Stimulated activated CD4-positive, alpha-beta T cell treated with anti-CD3 and anti-CD28 coated beads, TNF-alpha, amount 100 ng/mL, for 48 hours (primary cell): Measurements from ENCODE around the gene INSL4.

Experiments used
- DNase-seq, 3 donors: peaks; one replicate each; pipeline ENCODE4 v3.0.0-alpha.2; 2020; ENCODE audit warnings: low read depth in 3 of 3

INSL4 gene

GRCh38 chr9:5231212-5231611 lies at the start of gene INSL4:
Gene INSL4 (plus strand): TSS chr9:5231419. CDS start chr9:5231524, 105 bp downstream.
- no peak for DNase-seq

DNA sequence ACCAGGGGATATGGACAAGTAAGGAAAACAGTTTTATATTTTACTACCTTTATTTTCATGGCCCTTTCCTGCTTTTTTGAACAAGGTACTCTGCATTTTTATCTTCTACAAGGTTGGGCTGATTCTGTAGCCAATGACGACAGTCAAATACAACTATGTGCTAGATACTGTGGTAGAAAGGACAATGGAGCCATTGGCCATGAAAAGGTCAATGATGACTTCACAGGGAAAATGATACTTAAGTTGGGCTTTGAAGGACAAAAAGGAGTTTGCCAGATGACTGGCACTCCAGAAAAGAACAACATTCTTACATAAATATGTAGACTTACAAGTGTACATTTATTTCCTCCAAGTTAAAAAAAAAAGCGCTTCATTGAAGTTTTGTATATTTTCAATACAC lies 46.4 kb upstream of the INSL4 start:
- DNase-seq: no peak

DNA sequence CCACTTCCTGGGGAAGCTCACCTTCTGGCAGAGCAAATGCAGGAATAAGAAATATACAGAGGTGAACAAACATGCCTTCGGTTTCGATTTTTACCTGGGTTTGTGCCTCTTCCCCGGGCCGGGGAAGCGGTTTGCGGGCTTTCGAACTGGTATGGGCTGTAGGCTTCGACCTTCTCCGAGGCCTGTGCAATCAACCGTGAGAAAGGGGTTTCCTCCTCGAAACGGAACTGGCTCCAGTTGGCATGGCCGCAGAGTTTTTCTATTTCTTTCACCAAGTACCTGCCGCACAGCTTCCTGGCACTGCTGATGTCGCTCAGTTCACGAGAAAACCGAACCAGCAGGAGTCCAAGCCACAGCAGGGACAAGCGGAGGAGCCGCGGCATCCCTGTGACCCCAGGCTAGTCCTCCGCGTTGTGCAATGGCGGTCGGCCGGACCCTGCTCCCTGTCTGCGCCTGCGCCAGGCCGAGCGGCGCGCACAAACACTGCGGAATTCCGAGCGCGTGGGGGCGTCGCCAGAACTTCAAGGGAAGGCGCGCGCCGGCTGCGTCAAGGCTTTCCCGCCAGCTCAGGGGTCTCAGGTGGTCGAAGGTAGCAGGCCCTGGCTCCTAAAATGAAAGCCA lies 45.9 kb upstream of the INSL4 start, which contains the start of gene INSL6:
TSS of gene INSL6 (minus strand) at position 420 of the 621 bp plus-strand sequence. CDS start at position 383, 37 bp downstream.
- no peak for DNase-seq

GRCh38 chr9:5186416-5187169 lies 44.6 kb upstream of the INSL4 start:
- peak; percentile 17 to 34 (median 27) for DNase-seq

DNA sequence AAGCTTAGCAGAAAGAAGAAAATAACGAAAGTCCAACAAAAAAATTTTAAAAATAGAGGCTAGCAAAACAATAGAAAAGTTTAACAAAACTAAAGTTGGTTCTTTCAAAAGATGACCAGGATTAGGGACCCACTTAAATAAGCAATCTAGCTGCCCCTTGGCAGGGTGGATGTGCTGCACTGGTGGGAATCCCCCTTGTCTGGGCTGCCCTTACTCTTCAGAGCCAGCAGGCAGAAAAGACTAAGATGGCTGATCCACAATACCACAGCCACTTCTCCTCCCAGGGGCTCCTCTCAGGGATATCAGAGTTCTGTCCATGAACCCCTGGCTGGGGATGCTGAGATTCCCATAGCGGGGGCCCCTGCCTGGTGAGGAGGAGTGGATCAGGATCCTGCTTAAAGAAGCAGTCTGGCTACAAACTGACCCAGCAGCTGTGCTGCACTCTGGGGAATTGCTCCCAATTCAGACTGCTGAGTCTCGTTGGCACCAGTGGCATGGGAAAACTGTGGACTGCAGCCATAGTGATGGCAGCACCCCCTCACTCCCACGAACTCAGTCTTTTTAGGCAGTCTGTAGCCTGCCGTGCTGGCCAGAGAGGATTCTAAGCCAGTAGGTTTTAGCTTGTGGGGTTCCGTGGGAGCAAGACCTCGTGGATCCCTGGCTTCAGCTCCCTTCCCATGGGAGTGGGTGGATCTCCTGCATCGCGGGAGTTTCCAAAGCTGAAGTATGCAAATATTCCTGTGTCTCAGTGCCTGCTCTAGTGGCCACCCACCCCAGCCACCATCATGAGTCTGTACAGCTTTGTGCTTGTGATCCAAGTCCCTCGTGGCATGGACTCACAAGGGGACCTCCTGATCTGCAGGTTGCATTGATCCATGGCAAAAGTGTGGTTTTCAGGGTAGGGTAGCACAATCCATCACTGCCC lies 42.9 kb upstream of the INSL4 start:
- no peak for DNase-seq

DNA sequence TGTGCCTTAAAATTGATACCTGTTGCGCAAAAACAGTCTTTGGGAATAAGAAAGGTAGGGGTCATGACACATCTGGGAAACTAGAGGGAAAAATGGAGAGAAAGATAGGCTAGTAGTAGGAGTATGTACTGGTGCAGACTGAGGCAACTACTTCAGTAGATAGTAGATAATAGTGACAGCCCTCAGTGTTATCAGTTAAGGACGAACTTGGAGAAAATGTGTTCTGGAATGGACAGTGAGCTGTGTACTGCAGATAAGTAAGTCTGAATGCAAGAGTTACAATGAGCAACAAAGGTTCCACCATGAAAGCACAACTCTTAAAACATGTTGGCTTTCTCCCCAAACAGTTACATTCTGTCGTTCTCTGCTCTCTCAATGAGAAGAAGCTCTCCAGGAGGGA lies 39.2 kb upstream of the INSL4 start:
- DNase-seq: no peak

DNA sequence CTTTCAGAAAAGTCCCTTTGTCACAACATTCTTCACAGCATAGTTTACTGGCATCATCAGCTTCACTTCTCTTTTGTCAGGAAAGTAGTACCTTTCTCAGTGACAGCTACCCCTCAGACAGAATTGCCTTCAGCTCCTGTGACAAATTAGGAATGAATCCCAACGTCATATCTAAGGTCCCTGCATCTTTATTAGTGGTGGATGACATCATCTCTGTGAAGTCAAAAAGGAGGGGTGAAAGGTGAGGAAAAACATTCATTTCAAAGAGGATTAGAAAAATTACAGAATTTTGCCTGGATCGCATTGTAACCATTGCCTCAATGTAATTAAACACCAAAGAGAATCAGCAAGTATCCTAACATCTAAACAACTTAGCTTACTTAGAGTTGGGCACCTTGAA lies 37.9 kb upstream of the INSL4 start:
- DNase-seq: no peak

GRCh38 chr9:5195463-5195862 lies 35.8 kb upstream of the INSL4 start:
- DNase-seq: no peak

- no peak for DNase-seq
These were observed 26.1 kb upstream of the INSL4 start for GRCh38 chr9:5205071-5205470.

GRCh38 chr9:5230554-5230953 lies 665 bp upstream of the INSL4 start:
- DNase-seq: no peak

GRCh38 chr9:5263351-5264218 lies 32.4 kb downstream of the INSL4 start:
- peak in 1 of 3 donors; percentile 4 for DNase-seq

- no peak for DNase-seq
These were observed 33.0 kb downstream of the INSL4 start for GRCh38 chr9:5264219-5264595.

- no peak for DNase-seq
These were observed 34.7 kb downstream of the INSL4 start for GRCh38 chr9:5265939-5266338.

GRCh38 chr9:5269249-5269715 lies 38.1 kb downstream of the INSL4 start:
- DNase-seq: no peak

GRCh38 chr9:5274770-5275169 lies 43.6 kb downstream of the INSL4 start:
- no peak for DNase-seq

GRCh38 chr9:5278486-5278885 lies 47.3 kb downstream of the INSL4 start:
- no peak for DNase-seq
